Measurements from ENCODE around the gene FOXJ1.

The FOXJ1 gene

DNA sequence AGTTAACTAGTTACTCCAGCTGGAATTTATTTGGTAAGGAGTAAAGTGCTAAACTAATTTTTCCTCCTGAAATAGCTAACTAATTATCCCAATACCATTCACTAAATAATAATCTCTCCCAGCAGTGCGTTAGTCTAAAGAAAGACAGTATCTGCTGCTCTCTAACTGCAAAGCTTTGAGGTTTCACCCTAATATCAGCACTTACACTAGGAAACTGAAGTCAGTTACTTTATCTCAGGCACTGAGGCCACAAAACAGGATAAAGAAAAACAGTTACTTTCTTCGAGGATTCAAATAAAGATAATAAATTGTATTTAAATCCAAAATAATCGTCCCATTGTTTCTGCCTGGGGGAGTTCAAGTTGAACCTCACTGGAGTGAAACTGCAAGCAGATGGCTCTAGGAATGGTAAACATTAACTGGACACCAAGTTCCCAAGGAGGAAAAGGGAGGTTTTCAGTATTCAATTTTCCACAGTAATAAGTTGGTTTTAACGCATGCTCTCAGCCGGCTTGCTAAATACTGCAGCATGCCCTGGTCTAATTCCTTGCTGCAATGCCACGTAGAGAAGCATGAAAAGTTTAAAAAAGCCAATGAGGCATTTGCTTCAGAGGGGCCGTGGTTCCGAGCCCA is 20.0 kb upstream of the FOXJ1 start:
- DNase-seq = no peak

DNA sequence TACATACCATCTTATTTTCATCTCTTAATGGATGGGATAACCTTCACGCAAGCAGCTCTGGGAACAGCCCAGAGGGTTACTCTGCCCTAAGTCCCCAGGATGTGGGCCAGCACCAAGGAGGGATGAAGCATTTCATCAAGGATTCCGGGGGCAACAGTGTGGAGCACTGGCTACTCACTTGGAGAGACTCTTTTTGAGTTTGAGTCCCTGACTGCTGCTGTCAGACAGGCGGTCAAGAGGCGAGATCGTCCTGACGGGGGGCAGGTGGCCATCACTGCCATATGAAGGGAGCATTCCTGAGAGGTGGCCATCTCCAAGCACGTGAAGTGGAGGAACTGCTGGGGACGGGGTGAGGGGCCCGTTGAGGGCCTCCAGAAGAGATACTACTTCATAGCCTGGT is 18.1 kb upstream of the FOXJ1 start:
- DNase-seq = no peak

DNA sequence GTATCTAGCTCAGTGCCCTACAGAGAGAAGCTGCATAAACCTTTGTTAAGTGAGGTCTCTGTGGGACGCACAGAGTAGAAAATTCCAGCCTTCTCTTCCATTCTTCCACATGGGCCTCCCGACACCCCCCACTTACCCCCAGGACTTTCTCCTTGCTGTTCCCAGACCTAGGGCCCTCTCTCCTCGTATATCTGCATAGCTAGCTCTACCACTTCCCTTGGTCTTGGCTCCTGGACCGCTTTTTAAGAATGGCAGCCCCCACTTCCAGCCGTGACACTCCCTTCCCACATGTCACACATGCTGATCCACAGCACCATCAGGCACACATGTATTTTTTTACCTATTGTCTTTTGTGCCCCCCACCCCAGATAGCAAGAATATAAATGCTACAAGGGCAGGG is 16.7 kb upstream of the FOXJ1 start:
- DNase-seq = no peak

GRCh38 chr17:76156662-76156991 is 15.6 kb upstream of the FOXJ1 start:
- DNase-seq = no peak

- DNase-seq = no peak
These were observed 15.1 kb upstream of the FOXJ1 start for GRCh38 chr17:76155988-76156661.

GRCh38 chr17:76154936-76155845 is 14.1 kb upstream of the FOXJ1 start:
- DNase-seq = no peak

GRCh38 chr17:76154292-76154691 is 13.2 kb upstream of the FOXJ1 start:
- DNase-seq = no peak

- no peak for DNase-seq
These were observed 12.6 kb upstream of the FOXJ1 start for GRCh38 chr17:76153640-76154039.

DNA sequence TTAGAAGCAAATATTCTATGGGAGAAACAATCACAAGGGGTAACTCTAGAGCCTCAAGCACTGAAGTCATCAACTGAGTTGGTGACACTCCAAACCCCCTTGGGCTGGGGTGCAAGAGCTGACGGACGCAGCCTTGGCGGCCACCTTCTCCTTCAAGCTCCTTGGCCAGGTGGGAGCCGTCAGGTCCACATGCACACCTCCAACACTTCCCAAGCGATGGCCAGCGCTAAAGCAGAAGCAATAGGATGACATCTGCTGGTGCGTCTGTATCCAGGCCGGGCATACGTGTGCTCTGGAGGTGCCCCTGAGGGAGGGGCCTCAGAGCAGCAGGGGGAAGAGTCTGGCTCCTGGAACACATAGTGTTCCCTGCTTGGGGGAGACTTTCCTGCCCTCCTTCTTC is 12.2 kb upstream of the FOXJ1 start:
- DNase-seq = no peak

GRCh38 chr17:76152591-76152990 is 11.5 kb upstream of the FOXJ1 start:
- DNase-seq = no peak

- no peak for DNase-seq
These were observed 10.9 kb upstream of the FOXJ1 start for GRCh38 chr17:76151896-76152454.

DNA sequence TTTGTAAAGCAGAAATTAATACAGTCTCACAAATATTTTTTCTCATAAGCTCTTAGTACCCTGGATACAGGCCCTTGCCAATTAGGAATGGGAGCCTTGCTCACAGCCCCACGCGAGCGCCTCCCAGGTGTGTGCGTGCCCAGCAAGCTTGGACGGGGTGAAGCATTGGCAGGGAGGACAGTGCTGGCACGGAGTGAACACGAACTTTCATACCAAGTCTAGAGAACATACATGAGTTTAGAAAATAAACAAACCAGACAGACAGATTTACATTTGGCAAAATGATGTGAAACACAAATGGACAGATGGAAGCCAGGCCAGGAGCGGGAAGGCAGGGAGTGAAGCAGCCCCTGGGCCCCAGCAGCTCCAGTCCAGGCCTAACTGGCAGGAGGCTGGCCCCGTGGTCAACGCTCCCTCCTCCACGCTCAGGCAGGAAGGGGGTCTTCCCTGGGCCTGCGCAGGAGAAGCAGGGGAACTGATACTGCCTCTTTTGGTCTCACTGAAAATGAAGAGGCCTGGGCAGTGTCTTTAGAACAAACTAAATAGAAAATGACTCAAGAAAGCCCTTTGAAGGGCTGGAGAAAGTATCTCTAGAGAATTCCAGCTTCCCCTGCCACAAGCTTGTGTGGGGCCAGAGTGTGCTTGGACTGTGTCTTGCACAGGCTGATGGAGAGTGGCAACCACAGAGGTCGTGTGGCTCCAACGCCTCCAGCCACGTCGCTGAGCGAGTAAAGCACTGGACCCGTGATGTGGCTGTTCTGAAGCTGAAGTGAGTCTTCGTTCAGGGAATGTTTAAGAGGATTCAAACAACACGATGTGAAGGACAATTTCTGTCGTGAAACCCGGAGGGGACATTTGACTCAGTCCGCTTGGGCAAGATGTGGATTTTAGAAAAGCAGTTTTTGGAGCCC is 9.9 kb upstream of the FOXJ1 start:
- no peak for DNase-seq

DNA sequence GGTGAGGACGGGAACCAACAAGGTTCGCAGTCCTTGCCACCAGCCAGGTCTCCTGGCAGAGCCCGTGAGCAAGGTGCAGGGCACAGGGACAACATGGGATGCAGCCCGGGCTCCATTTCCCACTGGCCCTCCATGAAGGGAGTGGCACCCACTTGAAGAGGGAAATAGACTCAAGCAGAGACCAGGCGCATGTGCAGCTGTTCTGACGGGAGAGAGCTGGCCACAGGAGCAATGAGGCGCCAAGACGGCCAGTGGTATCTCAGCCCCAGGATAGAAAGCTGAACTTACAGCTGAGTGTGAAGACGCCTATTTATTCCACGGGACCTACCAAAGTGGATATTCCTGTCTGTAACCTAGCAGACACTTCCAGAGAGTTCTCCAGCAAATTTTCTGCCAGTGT is 8.2 kb upstream of the FOXJ1 start:
- DNase-seq = no peak

GRCh38 chr17:76148015-76148326 is 6.9 kb upstream of the FOXJ1 start:
- DNase-seq = no peak

- peak in 1 of 2 donors; percentile 37 for DNase-seq
These were observed 6.4 kb upstream of the FOXJ1 start for GRCh38 chr17:76147211-76148014.

- DNase-seq = no peak
These were observed 5.2 kb upstream of the FOXJ1 start for GRCh38 chr17:76146053-76146851.

GRCh38 chr17:76145231-76146052 is 4.4 kb upstream of the FOXJ1 start:
- no peak for DNase-seq

DNA sequence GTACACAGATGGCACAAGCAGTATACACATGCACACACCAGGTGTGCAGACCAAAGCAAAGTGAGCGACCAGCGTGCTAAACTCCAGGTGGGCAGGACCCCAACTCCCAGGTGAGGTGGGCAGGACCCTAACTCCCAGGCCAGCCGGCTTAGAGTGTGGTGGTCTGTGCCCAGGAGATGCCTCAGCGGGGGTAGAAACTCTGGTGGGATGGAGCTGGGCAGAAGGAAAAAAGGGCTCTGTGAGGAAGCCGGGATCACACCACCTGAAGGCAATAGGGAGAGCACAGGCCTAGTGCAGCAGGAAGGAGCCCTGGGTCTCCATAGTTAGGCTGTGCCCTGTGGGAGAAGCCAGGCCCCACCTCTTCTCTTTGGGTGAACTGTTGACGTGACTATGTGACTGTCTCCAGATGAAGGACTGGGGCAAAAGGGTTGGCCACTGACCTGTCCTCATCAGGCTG is 1.6 kb upstream of the FOXJ1 start:
- DNase-seq = no peak

DNA sequence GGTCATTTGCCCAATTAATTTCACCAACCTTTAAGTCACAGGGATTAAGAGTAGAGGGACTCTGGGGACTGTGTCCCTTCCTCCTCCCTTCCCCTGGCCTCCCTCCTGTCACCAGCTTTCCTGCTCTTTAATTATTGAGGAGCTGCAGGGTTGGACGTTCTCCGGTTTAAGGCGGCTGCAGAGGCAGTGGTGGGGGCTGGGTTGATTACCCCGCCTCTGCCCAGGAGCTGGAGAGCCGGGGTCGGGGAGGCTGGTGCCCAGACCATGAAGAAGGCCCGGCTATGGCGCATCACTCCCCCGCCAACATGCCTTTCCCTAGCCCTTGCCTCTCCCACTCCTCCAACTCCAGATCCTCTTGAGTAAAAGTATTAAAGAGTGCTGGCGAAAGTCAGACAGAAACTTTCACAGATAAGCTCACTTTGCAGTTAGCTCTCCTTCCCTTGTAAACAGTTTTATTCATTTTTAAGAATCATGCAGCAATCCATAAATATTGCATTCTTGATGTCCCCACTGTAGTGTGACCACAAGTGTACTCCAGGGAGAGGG is 1.1 kb upstream of the FOXJ1 start:
- no peak for DNase-seq
